Trophoblast cell (in vitro differentiated cells and primary cell): ENCODE data around the gene SLC66A2.

Experiments used
- DNase-seq, 2 donors: peaks; one replicate each; pipeline ENCODE4 v3.0.0-alpha.2; 2016
- H2AFZ ChIP-seq: 2 replicates; pipeline ENCODE4 v1.6.1; 2013; ENCODE audit warnings: low read length, moderate library complexity, mild to moderate bottlenecking; ENCODE audit not compliant: insufficient read depth, poor library complexity
- H2AK5ac ChIP-seq: 2 replicates; pipeline ENCODE4 v1.6.1; 2013; ENCODE audit warnings: mild to moderate bottlenecking, low read length
- H2BK120ac ChIP-seq: 2 replicates; pipeline ENCODE4 v1.6.1; 2013; ENCODE audit warnings: low read length, mild to moderate bottlenecking, moderate library complexity; ENCODE audit not compliant: insufficient read depth, poor library complexity
- H2BK12ac ChIP-seq: 2 replicates; pipeline ENCODE4 v1.6.1; 2013; ENCODE audit warnings: mild to moderate bottlenecking, low read length, moderate library complexity
- H2BK5ac ChIP-seq: 2 replicates; pipeline ENCODE4 v1.6.1; 2013; ENCODE audit warnings: low read length, low read depth, moderate library complexity, mild to moderate bottlenecking; ENCODE audit not compliant: poor library complexity
- H3K14ac ChIP-seq: 2 replicates; pipeline ENCODE4 v1.6.1; 2013; ENCODE audit warnings: mild to moderate bottlenecking, low read length
- H3K18ac ChIP-seq: 2 replicates; pipeline ENCODE4 v1.6.1; 2013; ENCODE audit warnings: mild to moderate bottlenecking, low read length
- H3K23ac ChIP-seq: 2 replicates; pipeline ENCODE4 v1.6.1; 2013; ENCODE audit warnings: low read length
- H3K27ac ChIP-seq: 2 replicates; pipeline ENCODE4 v1.5.1; 2013; ENCODE audit warnings: low read depth, mild to moderate bottlenecking, inconsistent platforms, low read length, moderate library complexity
- H3K27me3 ChIP-seq: 2 replicates; pipeline ENCODE4 v1.6.1; 2013; ENCODE audit warnings: inconsistent platforms, mild to moderate bottlenecking, low read length, moderate library complexity; ENCODE audit not compliant: insufficient read depth
- H3K36me3 ChIP-seq, 2 experiments: 1 replicate in 1 of 2; 2 replicates in 1 of 2; pipeline ENCODE4 v1.6.1; 2013; ENCODE audit warnings: low read length in 2 of 2, mild to moderate bottlenecking in 2 of 2, moderate library complexity in 1 of 2; ENCODE audit not compliant: insufficient read depth in 2 of 2, control insufficient read depth in 1 of 2
- H3K4ac ChIP-seq: 2 replicates; pipeline ENCODE4 v1.6.1; 2013; ENCODE audit warnings: low read depth, mild to moderate bottlenecking, low read length, moderate library complexity
- H3K4me1 ChIP-seq, 2 experiments: 1 replicate in 1 of 2; 2 replicates in 1 of 2; pipeline ENCODE4 v1.6.1; 2013; ENCODE audit warnings: low read length in 2 of 2, mild to moderate bottlenecking in 2 of 2, moderate library complexity in 1 of 2; ENCODE audit not compliant: insufficient read depth in 2 of 2, control insufficient read depth in 1 of 2
- H3K4me2 ChIP-seq: 2 replicates; pipeline ENCODE4 v1.6.1; 2013; ENCODE audit warnings: inconsistent platforms, mild to moderate bottlenecking, low read length, moderate library complexity
- H3K4me3 ChIP-seq: 2 replicates; pipeline ENCODE4 v1.5.1; 2013; ENCODE audit warnings: mild to moderate bottlenecking, low read depth, low read length, inconsistent platforms
- H3K79me1 ChIP-seq: one replicate; pipeline ENCODE4 v1.6.1; 2013; ENCODE audit warnings: low read length
- H3K79me2 ChIP-seq: 2 replicates; pipeline ENCODE4 v1.6.1; 2013; ENCODE audit warnings: low read length, mild to moderate bottlenecking; ENCODE audit not compliant: control insufficient read depth, insufficient read depth, poor library complexity
- H3K9ac ChIP-seq: 2 replicates; pipeline ENCODE4 v1.6.1; 2013; ENCODE audit warnings: mild to moderate bottlenecking, low read length
- H3K9me3 ChIP-seq: 2 replicates; pipeline ENCODE4 v1.6.1; 2013; ENCODE audit warnings: low read depth, mild to moderate bottlenecking, control low read depth, inconsistent platforms, low read length; ENCODE audit not compliant: insufficient read depth
- H4K12ac ChIP-seq: 2 replicates; pipeline ENCODE4 v1.6.1; 2013; ENCODE audit warnings: low read depth, mild to moderate bottlenecking, low read length, moderate library complexity
- H4K8ac ChIP-seq: 2 replicates; pipeline ENCODE4 v1.6.1; 2013; ENCODE audit warnings: low read depth, mild to moderate bottlenecking, low read length, moderate library complexity
- H4K91ac ChIP-seq: one replicate; pipeline ENCODE4 v1.6.1; 2013; ENCODE audit warnings: low read depth, mild to moderate bottlenecking, low read length, moderate library complexity
- WGBS: extraction: QIAGEN DNeasy Blood & Tissue Kit; methylation state at CpG from one replicate; pipeline ENCODE4 v1.1.7; 2013; ENCODE audit warnings: missing lambda C conversion rate; ENCODE audit not compliant: insufficient read length, insufficient coverage; ENCODE audit errors: extremely low coverage; 5-methylcytosine and 5-hydroxymethylcytosine counted together

Gene SLC66A2

GRCh38 chr18:79875931-79876461 is 75.5 kb downstream of the SLC66A2 start:
- WGBS = no CpG with 5 or more reads among the region's 23 CpGs
- Histone ChIP-seq H4K8ac (no peak overlapping the region), H3K4me1 (no peaks in the 10 kb centered on the region), H3K79me1 (no peaks in the 10 kb centered on the region), H3K9me3 (peaks cover 3% of the 10 kb centered on the region), H2AFZ (no peak overlapping the region), H4K91ac (no peak overlapping the region), H2AK5ac (no peak overlapping the region), H2BK5ac (no peak overlapping the region), H3K79me2 (no peaks in the 10 kb centered on the region), H3K4me2 (no peak overlapping the region), H3K14ac (no peak overlapping the region), H3K27me3 (no peaks in the 10 kb centered on the region), H3K27ac (no peak overlapping the region), H3K23ac (no peak overlapping the region), H3K4ac (no peak overlapping the region), H3K4me3 (no peak overlapping the region), H3K36me3 (no peaks in the 10 kb centered on the region), H2BK120ac (no peak overlapping the region), H2BK12ac (no peak overlapping the region), H3K9ac (no peak overlapping the region), H4K12ac (no peak overlapping the region), H3K18ac (no peak overlapping the region)
- DNase-seq = no peak

- Histone ChIP-seq H3K18ac (no peak overlapping the region), H4K91ac (no peak overlapping the region), H3K9ac (no peak overlapping the region), H4K12ac (no peak overlapping the region), H3K14ac (no peak overlapping the region), H4K8ac (no peak overlapping the region), H3K23ac (no peak overlapping the region), H2AFZ (no peak overlapping the region), H2BK120ac (no peak overlapping the region), H2BK5ac (no peak overlapping the region), H3K4ac (no peak overlapping the region), H3K79me1 (no peaks in the 10 kb centered on the region), H3K36me3 (no peaks in the 10 kb centered on the region), H3K9me3 (peaks cover 3% of the 10 kb centered on the region), H3K4me2 (no peak overlapping the region), H3K27me3 (no peaks in the 10 kb centered on the region), H3K4me1 (no peaks in the 10 kb centered on the region), H3K79me2 (no peaks in the 10 kb centered on the region), H3K4me3 (no peak overlapping the region), H2AK5ac (no peak overlapping the region), H2BK12ac (no peak overlapping the region), H3K27ac (no peak overlapping the region)
- no CpG with 5 or more reads among the region's 15 CpGs for WGBS
- no peak for DNase-seq
These were observed 75.9 kb downstream of the SLC66A2 start for GRCh38 chr18:79875531-79875919.

- H2BK12ac ChIP-seq = no peak overlapping the region
- H3K79me2 ChIP-seq = no peaks in the 10 kb centered on the region
- no peak overlapping the region for H2BK120ac ChIP-seq
- H3K4me3 ChIP-seq = no peak overlapping the region
- no peak overlapping the region for H4K8ac ChIP-seq
- H4K91ac ChIP-seq = no peak overlapping the region
- no peak overlapping the region for H4K12ac ChIP-seq
- no peaks in the 10 kb centered on the region for H3K79me1 ChIP-seq
- no peak overlapping the region for H2AFZ ChIP-seq
- no peak overlapping the region for H3K9ac ChIP-seq
- no peak overlapping the region for H2BK5ac ChIP-seq
- H3K9me3 ChIP-seq = peaks cover 3% of the 10 kb centered on the region
- H3K23ac ChIP-seq = no peak overlapping the region
- no peaks in the 10 kb centered on the region for H3K27me3 ChIP-seq
- no peak overlapping the region for H3K14ac ChIP-seq
- H2AK5ac ChIP-seq = no peak overlapping the region
- DNase-seq = no peak
- no peaks in the 10 kb centered on the region for H3K4me1 ChIP-seq
- H3K4ac ChIP-seq = no peak overlapping the region
- H3K27ac ChIP-seq = no peak overlapping the region
- H3K18ac ChIP-seq = no peak overlapping the region
- H3K36me3 ChIP-seq = no peaks in the 10 kb centered on the region
- H3K4me2 ChIP-seq = no peak overlapping the region
- no CpG with 5 or more reads among the region's 24 CpGs for WGBS
These were observed 76.6 kb downstream of the SLC66A2 start for GRCh38 chr18:79874553-79875530.

DNA sequence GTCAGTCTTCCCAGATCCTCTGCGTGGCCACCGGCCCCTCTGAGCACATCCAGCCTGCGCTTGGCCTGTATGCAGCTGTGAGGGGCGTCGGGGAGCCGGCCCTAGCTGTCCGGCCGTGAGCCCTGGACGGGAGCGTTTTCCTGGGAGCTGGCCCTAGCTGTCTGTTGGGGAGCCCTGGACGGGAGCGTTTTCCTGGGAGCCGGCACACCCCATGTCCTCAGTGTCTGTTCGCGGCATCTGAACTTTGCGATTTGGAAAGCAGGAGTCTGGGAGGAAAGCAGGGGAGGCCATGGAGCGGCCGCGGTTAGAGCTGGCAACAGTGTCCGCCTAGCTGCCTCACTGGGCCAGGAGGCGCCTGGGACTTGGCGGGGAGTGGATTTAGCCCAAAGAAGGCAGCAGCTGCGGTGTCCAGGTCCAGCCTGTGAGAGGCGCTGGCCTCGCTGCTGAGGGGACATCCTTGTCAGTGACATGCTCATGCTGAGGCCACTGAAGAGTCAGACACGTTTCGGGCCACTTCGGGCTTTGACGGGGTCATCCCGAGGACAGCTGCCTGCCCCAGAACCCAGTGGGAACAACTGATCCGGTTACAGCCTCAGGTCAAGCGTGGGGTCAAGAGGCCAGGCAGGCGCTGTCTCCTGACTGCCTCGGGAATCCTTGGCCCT is 77.9 kb downstream of the SLC66A2 start:
- Histone ChIP-seq H2AK5ac (no peak overlapping the region), H4K12ac (no peak overlapping the region), H3K79me1 (no peaks in the 10 kb centered on the region), H3K79me2 (no peaks in the 10 kb centered on the region), H3K27me3 (no peaks in the 10 kb centered on the region), H2BK120ac (no peak overlapping the region), H3K4ac (no peak overlapping the region), H3K4me2 (no peak overlapping the region), H4K8ac (no peak overlapping the region), H3K9me3 (peaks cover 6% of the 10 kb centered on the region), H2AFZ (no peak overlapping the region), H3K18ac (no peak overlapping the region), H3K9ac (no peak overlapping the region), H2BK5ac (no peak overlapping the region), H4K91ac (no peak overlapping the region), H2BK12ac (no peak overlapping the region), H3K36me3 (no peaks in the 10 kb centered on the region), H3K23ac (no peak overlapping the region), H3K14ac (no peak overlapping the region), H3K27ac (no peak overlapping the region), H3K4me3 (no peak overlapping the region), H3K4me1 (no peaks in the 10 kb centered on the region)
- no peak for DNase-seq
- no CpG with 5 or more reads among the region's 34 CpGs for WGBS
